Measurements from ENCODE around the gene NDUFA7. TPM values are rescaled to one million over a fixed set of nuclear protein-coding genes. Genes with fewer than 3 reads are reported as not detected.
"Not testable (repeated sequence)": the region's sequence is repeated elsewhere in the genome, so short reads cannot be mapped to it uniquely, and the experiment has no call there.

NDUFA7 gene
- total and polyA plus RNA-seq, 5 donors from 2014 or later, result 27.4 to 181 (median 146) TPM

- H3K27ac ChIP-seq (ENCODE audit: insufficient read depth, low read length, poor library complexity, severe bottlenecking); H3K36me3 ChIP-seq (ENCODE audit: control insufficient read depth, insufficient read depth, low read length); DNase-seq; ATAC-seq (ENCODE audit: low read depth in 2 of 2); H3K4me3 ChIP-seq (ENCODE audit: low read depth, low read length); H3K4me3 Mint-ChIP-seq; H3K4me1 Mint-ChIP-seq; H3K27ac Mint-ChIP-seq; H3K9me3 ChIP-seq (ENCODE audit: control insufficient read depth in 2 of 2, low read length in 2 of 2); H3K27me3 ChIP-seq (ENCODE audit: control insufficient read depth, insufficient read depth, low read length); H3K4me1 ChIP-seq (ENCODE audit: control insufficient read depth, insufficient read depth, low read length, poor library complexity, severe bottlenecking); H3K36me3 Mint-ChIP-seq; H3K9me3 Mint-ChIP-seq: not testable (repeated sequence)
- peaks cover 34% of the 10 kb centered on the region for H3K27me3 Mint-ChIP-seq
Observed at GRCh38 chr19:8349629-8350372, 28.6 kb upstream of the NDUFA7 start.

GRCh38 chr19:8343483-8343844 lies 22.3 kb upstream of the NDUFA7 start:
- H3K27me3 ChIP-seq (ENCODE audit: control insufficient read depth, insufficient read depth, low read length), result no peaks in the 10 kb centered on the region
- H3K9me3 ChIP-seq (ENCODE audit: control insufficient read depth in 2 of 2, low read length in 2 of 2), result no peaks in the 10 kb centered on the region
- ATAC-seq (ENCODE audit: low read depth in 2 of 2), result no peak
- Mint-ChIP-seq H3K4me3 (peak overlapping the region; percentile 78 to 93 (median 87)), H3K9me3 (peaks cover 0 to 4% (median 0%) of the 10 kb centered on the region in 7 donors), H3K27ac (peak overlapping the region in 1 of 3 donors; percentile 42), H3K4me1 (peaks cover 0 to 18% (median 9%) of the 10 kb centered on the region in 4 donors), H3K36me3 (peaks cover 3% of the 10 kb centered on the region), H3K27me3 (peaks cover 37% of the 10 kb centered on the region)
- H3K27ac ChIP-seq (ENCODE audit: insufficient read depth, low read length, poor library complexity, severe bottlenecking), result no peak overlapping the region
- DNase-seq, result no peak
- no peaks in the 10 kb centered on the region for H3K36me3 ChIP-seq (ENCODE audit: control insufficient read depth, insufficient read depth, low read length)
- H3K4me3 ChIP-seq (ENCODE audit: low read depth, low read length), result peak overlapping the region; percentile 37
- peaks cover 17% of the 10 kb centered on the region for H3K4me1 ChIP-seq (ENCODE audit: control insufficient read depth, insufficient read depth, low read length, poor library complexity, severe bottlenecking)

GRCh38 chr19:8342684-8343482 lies 21.7 kb upstream of the NDUFA7 start, which contains the start of gene KANK3:
KANK3 (minus strand) TSS chr19:8343262; CDS start chr19:8337828, 5,434 bp downstream.
- Mint-ChIP-seq H3K36me3 (peaks cover 3% of the 10 kb centered on the region), H3K4me1 (peaks cover 0 to 18% (median 9%) of the 10 kb centered on the region in 4 donors), H3K27ac (peak within 1 kb of the TSS in 1 of 3 donors; percentile 42), H3K4me3 (peak within 1 kb of the TSS; percentile 78 to 93 (median 87)), H3K27me3 (peaks cover 34% of the 10 kb centered on the region), H3K9me3 (peaks cover 0 to 4% (median 0%) of the 10 kb centered on the region in 7 donors)
- Histone ChIP-seq H3K9me3 (ENCODE audit: control insufficient read depth in 2 of 2, low read length in 2 of 2) (no peaks in the 10 kb centered on the region), H3K36me3 (ENCODE audit: control insufficient read depth, insufficient read depth, low read length) (no peaks in the 10 kb centered on the region), H3K27me3 (ENCODE audit: control insufficient read depth, insufficient read depth, low read length) (no peaks in the 10 kb centered on the region), H3K4me3 (ENCODE audit: low read depth, low read length) (peak within 1 kb of the TSS; percentile 37), H3K4me1 (ENCODE audit: control insufficient read depth, insufficient read depth, low read length, poor library complexity, severe bottlenecking) (peaks cover 17% of the 10 kb centered on the region), H3K27ac (ENCODE audit: insufficient read depth, low read length, poor library complexity, severe bottlenecking) (no peak within 1 kb of the TSS)
- DNase-seq (peak; percentile 82 to 97 (median 86)), ATAC-seq (ENCODE audit: low read depth in 2 of 2) (peak; percentile 99 to 100)

GRCh38 chr19:8342316-8342683 lies 21.1 kb upstream of the NDUFA7 start:
- DNase-seq (no peak), ATAC-seq (ENCODE audit: low read depth in 2 of 2) (no peak)
- Mint-ChIP-seq H3K27ac (no peak overlapping the region), H3K9me3 (peaks cover 0 to 4% (median 0%) of the 10 kb centered on the region in 7 donors), H3K4me3 (peak overlapping the region; percentile 46 to 77 (median 64)), H3K4me1 (peaks cover 0 to 18% (median 9%) of the 10 kb centered on the region in 4 donors), H3K36me3 (peaks cover 3% of the 10 kb centered on the region), H3K27me3 (peaks cover 38% of the 10 kb centered on the region)
- Histone ChIP-seq H3K27ac (ENCODE audit: insufficient read depth, low read length, poor library complexity, severe bottlenecking) (no peak overlapping the region), H3K27me3 (ENCODE audit: control insufficient read depth, insufficient read depth, low read length) (no peaks in the 10 kb centered on the region), H3K9me3 (ENCODE audit: control insufficient read depth in 2 of 2, low read length in 2 of 2) (no peaks in the 10 kb centered on the region), H3K36me3 (ENCODE audit: control insufficient read depth, insufficient read depth, low read length) (no peaks in the 10 kb centered on the region), H3K4me1 (ENCODE audit: control insufficient read depth, insufficient read depth, low read length, poor library complexity, severe bottlenecking) (peaks cover 17% of the 10 kb centered on the region), H3K4me3 (ENCODE audit: low read depth, low read length) (no peak overlapping the region)

- not testable (repeated sequence) for H3K36me3 ChIP-seq (ENCODE audit: control insufficient read depth, insufficient read depth, low read length); H3K9me3 Mint-ChIP-seq; H3K27me3 ChIP-seq (ENCODE audit: control insufficient read depth, insufficient read depth, low read length); DNase-seq; H3K9me3 ChIP-seq (ENCODE audit: control insufficient read depth in 2 of 2, low read length in 2 of 2); H3K36me3 Mint-ChIP-seq; ATAC-seq (ENCODE audit: low read depth in 2 of 2); H3K27ac ChIP-seq (ENCODE audit: insufficient read depth, low read length, poor library complexity, severe bottlenecking); H3K4me3 ChIP-seq (ENCODE audit: low read depth, low read length)
- H3K4me1 Mint-ChIP-seq, result peaks cover 0 to 18% (median 9%) of the 10 kb centered on the region in 4 donors
- H3K4me3 Mint-ChIP-seq, result peak overlapping the region; percentile 29 to 77 (median 64)
- H3K27me3 Mint-ChIP-seq, result peaks cover 41% of the 10 kb centered on the region
- peak overlapping the region in 2 of 3 donors; percentile 43 to 73 for H3K27ac Mint-ChIP-seq
- H3K4me1 ChIP-seq (ENCODE audit: control insufficient read depth, insufficient read depth, low read length, poor library complexity, severe bottlenecking), result peaks cover 17% of the 10 kb centered on the region
Observed at GRCh38 chr19:8341504-8341903, 20.3 kb upstream of the NDUFA7 start.

GRCh38 chr19:8340341-8341096 lies 19.3 kb upstream of the NDUFA7 start:
- H3K4me1 Mint-ChIP-seq, result peaks cover 0 to 23% (median 11%) of the 10 kb centered on the region in 4 donors
- H3K27me3 ChIP-seq (ENCODE audit: control insufficient read depth, insufficient read depth, low read length), result no peaks in the 10 kb centered on the region
- peak overlapping the region in 1 of 4 donors; percentile 66 for H3K4me3 Mint-ChIP-seq
- ATAC-seq (ENCODE audit: low read depth in 2 of 2) (no peak), DNase-seq (no peak)
- H3K27ac Mint-ChIP-seq, result no peak overlapping the region
- H3K9me3 Mint-ChIP-seq, result peaks cover 0 to 6% (median 0%) of the 10 kb centered on the region in 7 donors
- peaks cover 50% of the 10 kb centered on the region for H3K27me3 Mint-ChIP-seq
- peaks cover 3% of the 10 kb centered on the region for H3K36me3 Mint-ChIP-seq
- H3K36me3 ChIP-seq (ENCODE audit: control insufficient read depth, insufficient read depth, low read length), result no peaks in the 10 kb centered on the region
- no peak overlapping the region for H3K4me3 ChIP-seq (ENCODE audit: low read depth, low read length)
- H3K4me1 ChIP-seq (ENCODE audit: control insufficient read depth, insufficient read depth, low read length, poor library complexity, severe bottlenecking), result peaks cover 23% of the 10 kb centered on the region
- no peaks in the 10 kb centered on the region for H3K9me3 ChIP-seq (ENCODE audit: control insufficient read depth in 2 of 2, low read length in 2 of 2)
- no peak overlapping the region for H3K27ac ChIP-seq (ENCODE audit: insufficient read depth, low read length, poor library complexity, severe bottlenecking)

- Mint-ChIP-seq H3K9me3 (peaks cover 0 to 6% (median 0%) of the 10 kb centered on the region in 7 donors), H3K27me3 (peaks cover 44% of the 10 kb centered on the region), H3K4me1 (peaks cover 0 to 21% (median 10%) of the 10 kb centered on the region in 4 donors), H3K36me3 (peaks cover 3% of the 10 kb centered on the region), H3K27ac (no peak overlapping the region), H3K4me3 (no peak overlapping the region)
- Histone ChIP-seq H3K4me1 (ENCODE audit: control insufficient read depth, insufficient read depth, low read length, poor library complexity, severe bottlenecking) (peaks cover 37% of the 10 kb centered on the region), H3K36me3 (ENCODE audit: control insufficient read depth, insufficient read depth, low read length) (no peaks in the 10 kb centered on the region), H3K9me3 (ENCODE audit: control insufficient read depth in 2 of 2, low read length in 2 of 2) (no peaks in the 10 kb centered on the region), H3K4me3 (ENCODE audit: low read depth, low read length) (no peak overlapping the region), H3K27me3 (ENCODE audit: control insufficient read depth, insufficient read depth, low read length) (no peaks in the 10 kb centered on the region), H3K27ac (ENCODE audit: insufficient read depth, low read length, poor library complexity, severe bottlenecking) (no peak overlapping the region)
- ATAC-seq (ENCODE audit: low read depth in 2 of 2) (no peak), DNase-seq (no peak)
Observed at GRCh38 chr19:8338835-8339234, 17.7 kb upstream of the NDUFA7 start.
